Cardiac septum (tissue), 1 donor: ENCODE results near the gene ACVRL1. TPM values are rescaled to one million over a fixed set of nuclear protein-coding genes. Genes with fewer than 3 reads are reported as not detected.

Source experiments
- DNase-seq: peaks from one replicate; pipeline ENCODE4 v3.0.0-alpha.2; 2020; ENCODE audit warnings: low spot score
- intact Hi-C: fragments of 100-400 bp; cut with DNase I; formaldehyde crosslinking; loops from one replicate; pipeline ENCODE4 v1.14.0; 2022
- total RNA-seq: library from RNA; stranded (reverse); fragmentation: NEBNext Ultra II Directional; extraction: Animal tissue kit (Norgen Biotek cat#: 25700); gene quantifications from one replicate; pipeline ENCODE4 v1.2.1, GENCODE V29; 2021
- donor health status: DM: no; HTN: no; CAD: no.

ACVRL1 gene
- total RNA-seq, 1 donor from 2014 or later = 31.1 TPM

DNA sequence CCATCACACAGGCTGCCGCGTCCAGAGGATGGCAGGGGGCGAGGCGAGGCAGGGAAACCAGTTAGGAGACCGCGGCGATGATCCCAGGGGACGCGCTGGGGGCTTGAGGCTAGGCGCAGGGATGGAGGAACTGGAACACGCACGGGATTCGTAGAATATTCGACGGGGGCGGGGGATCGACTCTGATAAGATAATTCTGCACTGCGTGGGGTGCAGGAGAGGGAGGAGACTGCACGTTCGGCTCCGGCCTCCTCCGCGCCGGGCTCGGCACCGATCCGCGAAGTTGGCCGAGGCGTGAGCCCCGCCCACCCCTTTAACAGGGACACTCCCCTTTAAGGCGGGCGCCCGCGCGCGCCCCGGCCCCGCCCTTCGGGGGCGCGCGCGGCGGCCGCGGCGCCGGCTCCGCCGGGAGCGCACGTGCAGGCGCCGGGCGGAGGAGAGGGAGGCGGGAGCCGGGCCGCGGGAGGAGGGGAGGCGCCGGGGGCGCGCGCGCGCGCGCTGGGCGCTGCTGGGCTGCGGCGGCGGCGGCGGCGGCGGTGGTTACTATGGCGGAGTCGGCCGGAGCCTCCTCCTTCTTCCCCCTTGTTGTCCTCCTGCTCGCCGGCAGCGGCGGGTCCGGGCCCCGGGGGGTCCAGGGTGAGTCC, 44.0 kb downstream of the ACVRL1 start, which contains the start of gene ACVR1B:
TSS of gene ACVR1B (plus strand) at position 501 of the 644 bp plus-strand sequence. CDS start at position 546, 45 bp downstream.
- peak; percentile 95 for DNase-seq
- intact Hi-C loops = no loop called here

DNA sequence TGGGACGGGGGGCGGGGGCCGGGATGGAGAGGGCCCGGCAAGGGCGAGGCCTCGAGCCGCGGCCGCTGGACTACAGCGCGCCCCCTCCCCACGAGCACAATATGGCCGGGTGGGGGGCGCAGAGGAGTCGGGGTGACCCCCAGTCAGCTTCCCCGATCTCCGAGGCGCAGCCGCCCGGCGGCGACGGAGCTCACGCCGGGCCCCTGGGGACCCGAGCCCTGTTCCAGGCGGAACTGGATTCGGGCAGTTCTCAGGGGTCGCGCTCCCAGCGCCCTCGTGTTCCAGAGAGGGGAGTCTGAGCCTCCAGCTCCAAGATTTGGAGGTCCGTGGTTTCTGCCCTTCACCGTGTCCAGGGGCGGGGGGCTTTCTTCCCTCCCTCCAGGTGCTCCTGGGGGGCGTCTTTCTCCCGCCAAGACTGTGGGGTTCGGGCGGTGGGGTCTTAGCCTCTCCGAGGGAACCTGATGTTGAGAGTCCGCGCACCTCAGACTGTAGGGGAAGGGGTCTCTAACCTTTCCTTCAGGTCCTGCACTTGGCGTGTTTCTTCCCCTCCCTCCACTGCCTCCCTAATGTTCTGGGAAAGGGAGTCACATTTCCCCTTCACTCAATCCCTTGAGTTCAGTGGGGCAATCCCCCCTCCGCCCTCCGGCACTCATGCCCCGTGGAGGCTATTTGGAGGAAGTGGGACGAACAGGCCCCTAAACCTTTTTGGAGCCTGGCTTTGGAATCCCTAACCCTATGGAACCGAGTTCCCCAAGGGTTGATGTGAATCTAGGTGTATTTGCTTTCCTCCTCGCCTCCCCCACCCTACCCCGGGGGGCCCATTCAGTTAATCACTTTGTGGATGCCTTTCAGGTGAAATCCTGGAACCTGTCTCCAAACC, 44.8 kb downstream of the ACVRL1 start:
- intact Hi-C loops = no loop called here
- DNase-seq = peak; percentile 79

DNA sequence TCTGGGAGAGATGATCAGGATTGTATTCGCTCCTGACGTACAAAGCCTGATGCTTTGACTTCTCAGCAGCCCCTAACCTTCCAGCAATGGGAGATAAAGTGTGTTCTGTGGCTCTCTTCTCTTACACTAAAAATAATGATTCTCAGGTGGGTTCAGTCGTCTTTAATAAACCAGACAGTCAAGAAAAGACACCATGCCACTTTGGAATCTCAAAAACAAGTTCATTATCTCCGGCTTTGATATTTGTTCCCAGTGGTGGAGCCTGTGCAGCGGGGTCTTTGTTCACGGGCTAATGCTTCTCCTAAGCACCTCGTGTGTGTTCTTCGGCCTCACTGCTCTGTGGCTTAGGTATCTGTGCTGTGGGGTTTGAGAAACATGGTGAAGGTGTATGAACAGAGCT, 45.8 kb downstream of the ACVRL1 start:
- intact Hi-C loops = no loop called here
- no peak for DNase-seq

- intact Hi-C loops = no loop called here
- DNase-seq = no peak
Measured at GRCh38 chr12:51953864-51954263, 46.6 kb downstream of the ACVRL1 start.

GRCh38 chr12:51954561-51955361, 47.5 kb downstream of the ACVRL1 start:
- no peak for DNase-seq
- intact Hi-C loops = no loop called here

DNA sequence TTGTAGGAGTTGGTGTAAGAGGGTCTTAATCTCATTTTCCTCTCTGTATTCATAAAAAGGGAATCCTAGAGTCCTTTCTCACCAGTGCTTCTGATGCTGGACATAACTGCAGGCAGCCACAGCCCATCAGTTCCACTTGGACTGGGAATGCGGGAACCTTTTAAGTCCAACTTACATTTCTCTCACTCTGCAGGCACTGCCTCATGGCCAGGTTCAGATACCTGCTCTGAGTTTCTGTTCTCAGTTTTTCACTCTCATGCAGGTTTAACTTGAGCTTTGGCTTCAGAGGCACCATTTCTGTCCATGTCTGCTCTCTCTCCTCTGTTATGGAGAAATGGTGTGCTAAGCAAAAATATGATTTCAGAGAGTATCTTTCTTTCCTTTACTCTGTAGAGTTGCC, 48.4 kb downstream of the ACVRL1 start:
- intact Hi-C loops = no loop called here
- DNase-seq = no peak

GRCh38 chr12:51958542-51958941, 51.2 kb downstream of the ACVRL1 start:
- no peak for DNase-seq
- intact Hi-C loops = no loop called here

DNA sequence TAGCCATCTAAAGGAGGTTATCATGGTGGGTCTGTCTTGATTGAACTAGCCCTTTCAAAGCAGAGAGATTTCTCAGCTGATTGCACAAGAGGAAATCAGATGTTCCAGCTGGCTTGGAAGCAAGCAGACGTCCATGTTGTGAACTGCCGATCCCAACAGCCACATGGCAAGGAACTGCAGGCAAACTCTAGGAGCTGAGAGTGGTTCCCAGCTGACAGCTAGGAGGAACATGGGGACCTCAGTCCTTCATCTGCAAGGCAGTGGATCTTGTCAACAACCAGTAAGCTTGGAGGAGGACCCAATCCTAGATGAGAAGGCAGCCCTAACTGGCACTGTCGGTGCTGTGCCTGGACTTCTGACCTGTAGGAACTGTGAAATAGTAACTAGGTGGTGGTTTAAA, 51.9 kb downstream of the ACVRL1 start:
- DNase-seq = no peak
- intact Hi-C loops = no loop called here

DNA sequence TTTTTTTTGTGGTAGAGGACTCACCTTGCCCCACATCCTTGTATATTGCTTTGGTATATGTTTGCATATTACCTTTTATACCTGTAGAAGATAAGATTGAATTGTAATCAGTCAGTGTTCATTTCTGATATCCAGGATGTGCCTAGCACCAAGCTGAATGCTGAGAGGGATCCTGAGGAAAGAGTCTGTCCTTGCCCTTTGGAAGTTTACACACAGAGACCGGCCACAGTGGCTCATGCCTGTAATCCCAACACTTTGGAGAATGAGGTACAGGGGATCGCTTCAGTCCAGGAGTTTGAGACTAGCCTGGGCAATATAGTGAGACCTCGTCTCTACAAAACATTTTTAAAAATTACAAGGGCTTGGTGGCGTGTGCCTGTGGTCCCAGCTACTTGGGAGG, 52.6 kb downstream of the ACVRL1 start:
- DNase-seq = no peak
- intact Hi-C loops = no loop called here

GRCh38 chr12:51960488-51960887, 53.2 kb downstream of the ACVRL1 start:
- intact Hi-C loops = no loop called here
- no peak for DNase-seq

- intact Hi-C loops = no loop called here
- DNase-seq = no peak
Measured at GRCh38 chr12:51960890-51961289, 53.6 kb downstream of the ACVRL1 start.

DNA sequence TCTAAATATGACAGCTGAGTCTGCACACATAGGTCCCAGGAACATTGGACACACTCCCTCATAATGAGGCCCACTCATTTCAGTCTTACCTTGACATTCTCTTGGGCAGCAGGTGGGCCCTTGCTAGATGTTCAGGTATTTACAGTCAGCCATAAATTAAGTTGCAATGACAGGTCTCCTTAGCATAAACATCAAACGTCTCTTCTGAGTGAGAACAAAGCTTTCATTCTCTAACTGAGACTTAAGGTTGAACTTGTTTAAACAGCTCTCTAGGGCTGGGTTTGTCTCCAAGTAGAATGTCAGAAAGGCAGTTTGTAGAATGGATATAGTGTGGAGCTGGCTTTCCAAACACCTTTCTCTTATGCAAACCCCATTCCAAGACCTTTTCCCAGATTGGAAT, 54.5 kb downstream of the ACVRL1 start:
- intact Hi-C loops = no loop called here
- no peak for DNase-seq

GRCh38 chr12:51962737-51963136, 55.4 kb downstream of the ACVRL1 start:
- no peak for DNase-seq
- intact Hi-C loops = no loop called here

- intact Hi-C loops = no loop called here
- no peak for DNase-seq
Measured at GRCh38 chr12:51963477-51963876, 56.2 kb downstream of the ACVRL1 start.

GRCh38 chr12:51969643-51970042, 62.3 kb downstream of the ACVRL1 start:
- intact Hi-C loops = no loop called here
- no peak for DNase-seq

GRCh38 chr12:51970904-51971646, 63.8 kb downstream of the ACVRL1 start:
- intact Hi-C loops = no loop called here
- no peak for DNase-seq

DNA sequence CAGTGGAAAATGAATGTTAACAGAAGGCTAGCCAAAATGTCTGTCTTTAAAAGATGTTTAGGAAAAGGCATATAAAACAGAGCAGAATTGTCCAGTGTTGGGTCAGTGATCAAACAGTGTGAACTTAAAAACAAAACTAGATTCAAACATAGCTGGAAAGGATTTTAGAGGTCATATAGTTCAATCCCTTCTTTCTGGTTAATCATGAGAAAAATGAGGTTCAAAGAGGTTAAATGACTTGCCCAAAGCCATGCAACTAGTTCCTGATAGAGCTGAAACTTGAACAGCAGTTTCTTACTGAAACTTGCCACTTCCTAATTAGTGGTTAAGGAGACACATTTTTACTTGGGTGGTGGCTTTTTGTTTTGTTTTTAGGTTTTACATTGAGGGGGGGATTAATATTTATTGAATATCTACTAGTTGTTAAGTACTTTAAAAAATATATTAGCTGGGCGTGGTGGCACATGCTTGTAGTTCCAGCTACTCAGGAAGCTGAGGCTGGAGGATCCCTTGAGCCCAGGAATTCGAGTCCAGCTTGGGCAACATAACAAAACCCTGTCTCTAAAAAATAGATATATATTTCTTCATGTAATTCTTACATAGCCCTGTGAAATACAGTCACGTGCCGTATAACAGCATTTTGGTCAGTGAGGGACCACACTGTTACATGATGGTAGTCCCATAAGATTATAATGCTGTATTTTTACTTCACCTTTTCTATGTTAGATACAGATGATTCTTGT, 64.5 kb downstream of the ACVRL1 start:
- intact Hi-C loops = no loop called here
- DNase-seq = no peak

DNA sequence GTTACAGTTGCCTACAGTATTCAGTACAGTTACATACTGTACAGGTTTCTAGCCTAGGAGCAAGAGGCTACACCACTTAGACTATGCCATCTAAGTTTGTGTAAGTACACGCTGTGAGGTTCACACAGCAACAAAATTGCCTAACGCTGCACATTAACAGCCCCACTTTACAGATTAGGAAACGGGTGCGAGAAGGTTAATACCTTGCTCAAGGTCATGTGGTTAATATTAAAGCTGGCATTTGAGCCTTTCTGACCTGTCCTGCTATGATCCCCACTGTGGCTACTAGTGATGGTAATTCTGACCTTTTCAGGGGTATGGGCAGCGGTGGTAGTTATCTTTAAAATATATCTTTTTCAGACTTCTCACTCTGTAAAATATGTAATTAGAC, 65.1 kb downstream of the ACVRL1 start:
- DNase-seq = no peak
- intact Hi-C loops = no loop called here

DNA sequence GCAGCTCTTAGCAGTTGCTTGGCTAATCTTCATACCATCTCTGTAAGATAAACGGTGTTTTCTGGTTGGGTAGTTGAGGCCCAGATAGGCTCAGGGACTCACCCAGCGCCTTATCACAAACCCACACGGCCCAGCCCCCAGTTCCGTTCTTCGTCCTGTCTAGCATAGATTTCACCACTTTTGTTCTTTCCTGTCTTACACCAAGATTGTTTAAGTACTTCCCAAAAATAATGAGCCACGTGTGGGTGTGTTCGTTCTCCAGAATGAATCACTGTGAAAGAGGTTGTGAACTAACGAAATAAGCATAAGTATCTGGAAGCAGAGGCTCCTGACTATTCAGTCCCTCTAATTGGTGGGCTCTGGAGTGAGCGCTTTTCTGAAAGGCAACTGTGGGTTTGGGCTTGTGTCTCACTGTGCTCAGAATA, 65.6 kb downstream of the ACVRL1 start:
- intact Hi-C loops = no loop called here

More for the DNA sequence above, 65.6 kb downstream of the ACVRL1 start:
- DNase-seq = peak; percentile 87
